Ureter (tissue), 1 donor: ENCODE data around the gene TNRC6C. TPM values are rescaled to one million over a fixed set of nuclear protein-coding genes. Genes with fewer than 3 reads are reported as not detected.

ENCODE experiments used
- DNase-seq: peaks from one replicate; pipeline ENCODE4 v3.0.0-alpha.2; 2020; ENCODE audit warnings: low spot score
- total RNA-seq: library from RNA; stranded (reverse); gene quantifications from one replicate; pipeline ENCODE4 v1.2.4, GENCODE V29; 2023
- donor health status: DM: yes; HTN: yes; CAD: no.

Gene TNRC6C
- total RNA-seq, 1 donor from 2014 or later = 36.7 TPM

- peak; percentile 78 for DNase-seq
These were observed 55.4 kb downstream of the TNRC6C start for GRCh38 chr17:78013683-78014467.

- DNase-seq = no peak
These were observed 56.1 kb downstream of the TNRC6C start for GRCh38 chr17:78014646-78015045.

- no peak for DNase-seq
These were observed 58.3 kb downstream of the TNRC6C start for GRCh38 chr17:78016852-78017251.

- DNase-seq = no peak
These were observed 61.0 kb downstream of the TNRC6C start for GRCh38 chr17:78019367-78019975.

- DNase-seq = no peak
These were observed 61.6 kb downstream of the TNRC6C start for GRCh38 chr17:78019976-78020716.

- no peak for DNase-seq
These were observed 62.2 kb downstream of the TNRC6C start for GRCh38 chr17:78020717-78021108.

GRCh38 chr17:78022425-78022824 lies 63.9 kb downstream of the TNRC6C start:
- no peak for DNase-seq

- DNase-seq = no peak
These were observed 64.5 kb downstream of the TNRC6C start for GRCh38 chr17:78023042-78023441.

- no peak for DNase-seq
These were observed 67.9 kb downstream of the TNRC6C start for GRCh38 chr17:78026381-78026780.

- DNase-seq = no peak
These were observed 68.6 kb downstream of the TNRC6C start for GRCh38 chr17:78027121-78027520.

GRCh38 chr17:78029697-78030096 lies 71.2 kb downstream of the TNRC6C start:
- no peak for DNase-seq

GRCh38 chr17:78031435-78031834 lies 72.9 kb downstream of the TNRC6C start:
- no peak for DNase-seq

- no peak for DNase-seq
These were observed 73.7 kb downstream of the TNRC6C start for GRCh38 chr17:78032166-78032565.

GRCh38 chr17:78034429-78035091 lies 76.1 kb downstream of the TNRC6C start:
- DNase-seq = no peak

GRCh38 chr17:78037280-78037679 lies 78.8 kb downstream of the TNRC6C start:
- no peak for DNase-seq

GRCh38 chr17:78038748-78039288 lies 80.3 kb downstream of the TNRC6C start:
- DNase-seq = no peak

GRCh38 chr17:78039581-78039980 lies 81.1 kb downstream of the TNRC6C start:
- DNase-seq = no peak

GRCh38 chr17:78040440-78041385 lies 82.2 kb downstream of the TNRC6C start:
- peak; percentile 55 for DNase-seq

- no peak for DNase-seq
These were observed 83.1 kb downstream of the TNRC6C start for GRCh38 chr17:78041386-78042179.

GRCh38 chr17:78042542-78042941 lies 84.0 kb downstream of the TNRC6C start:
- no peak for DNase-seq
